Measurements from ENCODE around the gene LRTM2.

The LRTM2 gene

DNA sequence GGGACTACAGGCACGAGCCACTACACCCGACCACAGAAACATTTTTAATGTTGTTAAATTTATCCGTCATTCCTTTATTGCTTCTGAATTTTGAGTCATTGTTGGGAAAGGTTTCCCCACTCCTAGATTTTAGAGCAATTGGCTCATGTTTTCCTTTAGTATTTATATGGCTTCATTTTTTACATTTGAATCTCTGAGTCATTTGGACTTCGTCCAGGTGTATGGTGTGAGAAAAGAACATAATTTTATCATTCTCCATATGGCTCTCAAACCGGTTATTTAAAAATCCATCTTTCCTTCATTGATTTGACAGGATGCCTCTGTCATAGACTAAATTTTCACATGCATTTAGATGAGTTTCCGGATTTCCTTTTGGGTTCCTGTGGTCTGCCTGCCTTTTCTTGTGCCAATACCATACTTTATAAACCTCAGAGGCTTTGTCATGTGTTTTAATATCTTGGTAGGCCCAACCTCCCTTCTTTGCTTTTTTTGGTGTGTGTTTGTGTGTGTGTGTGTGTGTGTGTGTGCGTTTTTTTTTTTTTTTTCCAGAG is 30.9 kb downstream of the LRTM2 start:
- no peaks in the 10 kb centered on the region for H3K27me3 ChIP-seq (ENCODE audit: insufficient read depth, poor library complexity, severe bottlenecking)
- no peak overlapping the region for H3K27ac ChIP-seq (replicated peaks)
- H3K4me3 ChIP-seq (replicated peaks; ENCODE audit: insufficient read depth, low read length) = no peak overlapping the region
- TF ChIP-seq, protein P1, sequence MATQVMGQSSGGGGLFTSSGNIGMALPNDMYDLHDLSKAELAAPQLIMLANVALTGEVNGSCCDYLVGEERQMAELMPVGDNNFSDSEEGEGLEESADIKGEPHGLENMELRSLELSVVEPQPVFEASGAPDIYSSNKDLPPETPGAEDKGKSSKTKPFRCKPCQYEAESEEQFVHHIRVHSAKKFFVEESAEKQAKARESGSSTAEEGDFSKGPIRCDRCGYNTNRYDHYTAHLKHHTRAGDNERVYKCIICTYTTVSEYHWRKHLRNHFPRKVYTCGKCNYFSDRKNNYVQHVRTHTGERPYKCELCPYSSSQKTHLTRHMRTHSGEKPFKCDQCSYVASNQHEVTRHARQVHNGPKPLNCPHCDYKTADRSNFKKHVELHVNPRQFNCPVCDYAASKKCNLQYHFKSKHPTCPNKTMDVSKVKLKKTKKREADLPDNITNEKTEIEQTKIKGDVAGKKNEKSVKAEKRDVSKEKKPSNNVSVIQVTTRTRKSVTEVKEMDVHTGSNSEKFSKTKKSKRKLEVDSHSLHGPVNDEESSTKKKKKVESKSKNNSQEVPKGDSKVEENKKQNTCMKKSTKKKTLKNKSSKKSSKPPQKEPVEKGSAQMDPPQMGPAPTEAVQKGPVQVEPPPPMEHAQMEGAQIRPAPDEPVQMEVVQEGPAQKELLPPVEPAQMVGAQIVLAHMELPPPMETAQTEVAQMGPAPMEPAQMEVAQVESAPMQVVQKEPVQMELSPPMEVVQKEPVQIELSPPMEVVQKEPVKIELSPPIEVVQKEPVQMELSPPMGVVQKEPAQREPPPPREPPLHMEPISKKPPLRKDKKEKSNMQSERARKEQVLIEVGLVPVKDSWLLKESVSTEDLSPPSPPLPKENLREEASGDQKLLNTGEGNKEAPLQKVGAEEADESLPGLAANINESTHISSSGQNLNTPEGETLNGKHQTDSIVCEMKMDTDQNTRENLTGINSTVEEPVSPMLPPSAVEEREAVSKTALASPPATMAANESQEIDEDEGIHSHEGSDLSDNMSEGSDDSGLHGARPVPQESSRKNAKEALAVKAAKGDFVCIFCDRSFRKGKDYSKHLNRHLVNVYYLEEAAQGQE (IDR thresholded peaks at IDR 0.05; ENCODE audit: insufficient replicate concordance, low read depth) = no peak
- TF ChIP-seq SPI1 (IDR thresholded peaks at IDR 0.05; ENCODE audit: borderline replicate concordance, low read depth) = no peak
- DNase-seq (ENCODE audit: low read depth in 1 of 2, low spot score in 1 of 2) = no peak

DNA sequence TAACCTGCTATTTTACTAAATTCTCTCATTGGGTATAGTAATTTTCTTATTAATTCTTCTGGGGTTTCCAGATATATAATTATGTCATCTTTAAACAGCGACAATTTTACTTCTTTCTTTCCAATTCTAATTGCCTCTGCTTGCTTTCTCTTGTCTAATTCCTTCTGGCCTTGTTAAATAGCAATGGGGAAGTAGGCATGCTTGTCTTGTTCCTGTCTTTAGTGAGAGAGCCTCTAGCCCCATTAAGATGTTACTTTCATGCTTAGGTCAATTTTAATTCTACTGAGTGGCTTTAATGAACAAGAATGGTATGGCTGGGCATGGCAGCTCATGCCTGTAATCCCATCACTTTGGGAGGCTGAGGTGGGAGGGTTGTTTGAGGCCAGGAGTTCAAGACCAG is 31.7 kb downstream of the LRTM2 start:
- no peak for DNase-seq (ENCODE audit: low read depth in 1 of 2, low spot score in 1 of 2)
- TF ChIP-seq CTCF (IDR thresholded peaks at IDR 0.05; ENCODE audit: insufficient read depth, low read length) (no peak), SPI1 (IDR thresholded peaks at IDR 0.05; ENCODE audit: borderline replicate concordance, low read depth) (0 out of 2 replicates have a peak, but pooled peaks have one; percentile 8)
- TF ChIP-seq, protein P1 (IDR thresholded peaks at IDR 0.05; ENCODE audit: insufficient replicate concordance, low read depth) = no peak

DNA sequence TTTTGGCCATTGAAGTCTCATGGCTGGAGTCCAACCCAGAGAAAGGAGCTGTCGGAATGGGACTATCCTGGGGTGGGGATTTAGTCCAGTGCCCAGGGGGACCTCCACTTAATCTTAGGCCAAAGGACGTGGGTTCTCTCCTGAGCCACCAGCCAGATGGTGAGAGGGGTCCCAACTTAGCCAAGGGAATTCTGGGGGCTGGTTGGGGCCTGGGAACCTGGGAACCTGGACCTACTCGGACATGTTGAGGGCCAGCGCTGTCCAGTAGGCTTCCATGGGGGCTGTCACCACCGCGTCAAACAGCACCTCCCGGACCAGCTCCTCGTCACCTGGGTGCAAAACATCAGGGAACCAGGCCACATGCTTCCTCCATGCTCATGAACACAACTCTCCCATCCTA is 33.4 kb downstream of the LRTM2 start:
- TF ChIP-seq, protein P1 (IDR thresholded peaks at IDR 0.05; ENCODE audit: insufficient replicate concordance, low read depth) = no peak
- no peak for TF ChIP-seq SPI1 (IDR thresholded peaks at IDR 0.05; ENCODE audit: borderline replicate concordance, low read depth)
- no peak for TF ChIP-seq GABPA (IDR thresholded peaks at IDR 0.05; ENCODE audit: low read depth)
- TF ChIP-seq POLR2AphosphoS5 (IDR thresholded peaks at IDR 0.05; ENCODE audit: low read depth) = no peak
- TF ChIP-seq CTCF (IDR thresholded peaks at IDR 0.05; ENCODE audit: insufficient read depth, low read length) = no peak
- no peak for DNase-seq (ENCODE audit: low read depth in 1 of 2, low spot score in 1 of 2)
- Histone ChIP-seq H3K27me3 (ENCODE audit: insufficient read depth, poor library complexity, severe bottlenecking) (no peaks in the 10 kb centered on the region), H3K27ac (replicated peaks) (no peak overlapping the region), H3K4me3 (replicated peaks; ENCODE audit: insufficient read depth, low read length) (no peak overlapping the region)

More for the DNA sequence above, 31.7 kb downstream of the LRTM2 start:
- Histone ChIP-seq H3K4me3 (replicated peaks; ENCODE audit: insufficient read depth, low read length) (no peak overlapping the region), H3K27me3 (ENCODE audit: insufficient read depth, poor library complexity, severe bottlenecking) (no peaks in the 10 kb centered on the region), H3K27ac (replicated peaks) (no peak overlapping the region)

Measured in HL-60 (cell line).